Ovary (tissue), 3 donors: ENCODE data around the gene MRAP2.

Experiments used
- EP300 ChIP-seq: sonication (generic); formaldehyde crosslinking; IDR thresholded peaks from one replicate; pipeline ENCODE4 v1.6.1; 2017; ENCODE audit warnings: antibody characterized with exemption
- TF ChIP-seq, protein P1 (sequence below), 3 donors: fragments of 450-650 bp in 2 of 3; fragments of 200-600 bp in 1 of 3; IDR thresholded peaks; one replicate each; pipeline versions ENCODE4 v1.5.1 to v1.8.0; 2016 to 2022; ENCODE audit warnings: antibody characterized with exemption in 3 of 3, mild to moderate bottlenecking in 1 of 3
- donor health status: DM: no; HTN: no; CAD: no.

- TF ChIP-seq, protein P1, sequence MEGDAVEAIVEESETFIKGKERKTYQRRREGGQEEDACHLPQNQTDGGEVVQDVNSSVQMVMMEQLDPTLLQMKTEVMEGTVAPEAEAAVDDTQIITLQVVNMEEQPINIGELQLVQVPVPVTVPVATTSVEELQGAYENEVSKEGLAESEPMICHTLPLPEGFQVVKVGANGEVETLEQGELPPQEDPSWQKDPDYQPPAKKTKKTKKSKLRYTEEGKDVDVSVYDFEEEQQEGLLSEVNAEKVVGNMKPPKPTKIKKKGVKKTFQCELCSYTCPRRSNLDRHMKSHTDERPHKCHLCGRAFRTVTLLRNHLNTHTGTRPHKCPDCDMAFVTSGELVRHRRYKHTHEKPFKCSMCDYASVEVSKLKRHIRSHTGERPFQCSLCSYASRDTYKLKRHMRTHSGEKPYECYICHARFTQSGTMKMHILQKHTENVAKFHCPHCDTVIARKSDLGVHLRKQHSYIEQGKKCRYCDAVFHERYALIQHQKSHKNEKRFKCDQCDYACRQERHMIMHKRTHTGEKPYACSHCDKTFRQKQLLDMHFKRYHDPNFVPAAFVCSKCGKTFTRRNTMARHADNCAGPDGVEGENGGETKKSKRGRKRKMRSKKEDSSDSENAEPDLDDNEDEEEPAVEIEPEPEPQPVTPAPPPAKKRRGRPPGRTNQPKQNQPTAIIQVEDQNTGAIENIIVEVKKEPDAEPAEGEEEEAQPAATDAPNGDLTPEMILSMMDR (IDR thresholded peaks at IDR 0.05): no peak
- no peak for TF ChIP-seq EP300
These were observed 85.7 kb downstream of the MRAP2 start for GRCh38 chr6:84119277-84119676.
